GM21717 (cell line): ENCODE data around the gene L3MBTL3.
A peak's percentile ranks its signal among the peaks of the same experiment; 100 is the strongest.
"Not testable (repeated sequence)": the region's sequence is repeated elsewhere in the genome, so short reads cannot be mapped to it uniquely, and the experiment has no call there.

Experiments
- ATAC-seq: cut with Tn5 transposase; IDR thresholded peaks from one replicate; pipeline ENCODE4 v1.9.1; 2021; ENCODE audit warnings: mild to moderate bottlenecking, moderate library complexity; ENCODE audit not compliant: unreplicated experiment

The L3MBTL3 gene

DNA sequence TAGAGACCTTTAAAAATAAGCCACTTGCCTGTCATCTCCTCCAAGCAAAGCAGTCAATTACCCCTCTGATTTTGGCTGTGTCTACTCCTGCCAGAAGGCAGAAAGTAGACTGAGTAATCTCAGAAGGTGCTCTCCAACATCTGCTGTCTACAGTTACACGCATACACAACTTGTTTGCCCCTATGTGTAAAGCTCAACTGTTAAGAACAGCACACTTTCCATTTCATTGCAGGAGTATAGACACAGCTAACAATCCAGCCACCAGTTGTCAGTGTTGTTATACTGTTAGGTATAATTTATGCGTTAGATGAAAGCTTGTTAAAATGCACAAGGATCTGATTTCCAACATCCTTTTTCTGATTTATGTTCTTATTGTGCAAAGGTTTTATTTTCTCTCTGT lies 116.2 kb downstream of the L3MBTL3 start:
- no peak for ATAC-seq

DNA sequence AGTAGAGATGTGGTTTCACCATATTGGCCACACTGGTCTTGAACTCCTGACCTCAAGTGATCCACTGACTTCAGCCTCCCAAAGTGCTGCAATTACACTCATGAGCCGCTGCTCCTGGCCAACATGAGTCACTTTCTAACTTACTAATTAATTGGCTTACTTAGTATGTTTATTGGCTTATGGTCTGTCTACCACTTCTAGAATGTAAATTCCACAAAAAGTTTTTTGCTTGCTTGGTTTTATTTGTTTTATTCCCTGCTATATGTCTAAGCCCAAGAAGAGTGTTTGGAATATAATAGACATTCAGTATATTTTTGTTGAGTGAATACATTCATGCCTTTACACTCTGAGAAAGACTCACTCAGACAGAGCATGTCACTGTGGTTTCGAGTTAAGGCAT lies 118.4 kb downstream of the L3MBTL3 start:
- ATAC-seq = no peak

DNA sequence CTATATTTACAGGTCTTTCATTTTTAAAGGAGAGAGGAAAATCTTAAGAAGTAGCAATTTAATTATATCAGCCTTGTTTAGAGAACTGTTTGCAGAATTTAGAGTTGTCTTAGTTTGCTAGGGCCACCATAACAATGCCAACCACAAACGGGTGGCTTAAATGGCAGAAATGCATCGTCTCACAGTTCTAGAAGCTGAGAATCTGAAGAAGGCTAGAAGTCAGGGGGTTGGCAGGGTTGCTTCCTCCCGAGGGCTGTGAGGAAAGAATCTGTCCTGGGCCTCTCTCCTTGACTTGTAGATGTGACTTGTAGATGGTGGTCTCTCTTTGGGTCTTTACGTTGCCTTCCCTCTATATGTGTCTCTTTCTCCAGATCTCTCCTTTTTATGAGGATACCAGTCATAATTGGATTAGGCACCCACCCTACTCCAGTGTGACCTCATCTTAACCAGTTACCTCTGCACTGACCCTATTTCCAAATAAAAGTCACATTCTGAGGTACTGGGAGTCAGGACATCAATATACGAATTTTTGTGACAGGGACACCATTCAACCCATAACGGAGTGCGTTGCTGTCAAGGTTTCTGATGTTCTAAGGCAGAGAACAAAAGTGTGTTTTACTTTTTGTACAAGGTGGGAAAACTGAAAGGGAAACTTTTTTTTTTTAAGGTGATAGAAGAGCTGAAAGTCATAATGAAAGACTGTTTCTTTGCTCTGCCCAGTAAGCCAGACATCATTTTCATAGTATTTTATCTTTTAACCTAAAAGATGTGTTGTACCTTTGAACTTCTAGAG lies 119.9 kb downstream of the L3MBTL3 start:
- peak; percentile 76 for ATAC-seq

DNA sequence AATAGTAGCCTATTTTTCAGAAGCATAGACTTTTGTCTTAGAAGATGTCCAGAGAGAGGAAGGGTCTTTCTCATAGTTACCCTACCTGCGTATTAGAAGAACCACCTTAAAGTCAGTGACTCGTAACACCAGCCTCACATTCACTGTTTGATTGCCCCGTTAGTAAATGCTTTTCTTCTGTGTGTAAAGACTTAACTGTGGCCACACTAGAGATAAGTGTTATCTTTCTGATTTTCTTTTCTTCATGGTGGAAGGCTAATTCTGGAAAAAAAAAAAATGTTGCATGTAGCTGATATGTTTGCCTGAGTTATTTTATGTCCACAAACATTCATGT lies 120.5 kb downstream of the L3MBTL3 start:
- peak; percentile 38 for ATAC-seq

DNA sequence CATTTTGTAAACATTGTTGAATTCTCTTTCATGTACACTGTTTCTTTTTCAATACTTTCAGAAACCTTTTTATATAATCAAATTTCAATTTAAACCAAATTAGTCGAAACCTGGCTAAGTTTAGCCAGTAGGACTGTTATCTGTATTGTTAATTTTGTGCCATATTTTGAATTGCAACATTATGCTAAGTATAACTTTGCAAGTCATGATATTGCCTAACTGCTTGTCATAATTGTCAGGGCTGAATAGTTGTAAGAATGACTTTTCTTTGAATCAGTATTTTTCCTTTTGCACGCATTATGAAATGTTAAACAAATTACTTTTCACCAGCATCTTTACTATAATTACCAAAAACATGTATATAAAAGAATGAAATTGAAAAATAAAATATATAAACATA lies 121.7 kb downstream of the L3MBTL3 start:
- ATAC-seq = no peak

DNA sequence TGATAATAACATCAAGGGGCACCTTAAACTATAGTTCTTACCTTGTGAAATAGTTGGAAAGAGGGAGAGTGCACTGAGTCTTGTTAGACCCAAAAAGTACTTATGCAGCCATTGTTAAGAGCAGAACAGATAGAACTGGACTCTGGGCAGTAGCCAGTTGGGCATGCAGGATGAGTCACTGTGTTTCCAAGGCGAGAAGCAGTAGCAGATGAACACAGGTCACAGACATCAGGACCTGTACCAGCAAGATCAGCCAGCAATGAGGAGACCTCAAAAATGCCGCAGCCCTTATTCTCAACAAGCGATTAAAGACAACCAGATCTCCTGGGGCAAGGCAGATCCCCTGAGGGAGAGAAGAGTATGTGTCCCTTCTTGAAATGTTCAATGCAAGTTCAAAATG lies 125.3 kb downstream of the L3MBTL3 start:
- ATAC-seq = no peak

DNA sequence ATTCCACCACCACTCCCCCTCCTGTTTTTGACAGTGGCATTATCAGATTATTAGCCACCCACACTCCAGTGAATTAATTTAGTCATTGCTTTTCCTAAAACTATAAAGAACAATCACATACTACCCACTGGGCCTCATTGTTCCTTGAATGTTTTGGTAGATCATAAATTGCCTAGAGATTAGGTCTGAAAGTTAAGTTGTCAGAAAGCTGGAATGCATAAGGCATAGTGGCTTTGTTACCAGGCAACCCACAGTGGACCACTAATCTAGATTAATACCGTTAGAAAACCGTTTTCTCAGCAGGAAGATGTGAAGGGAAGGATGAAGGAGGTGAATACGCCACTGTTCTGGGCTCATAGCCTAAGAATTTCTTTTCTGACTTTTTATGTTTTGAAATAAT lies 128.7 kb downstream of the L3MBTL3 start:
- ATAC-seq = no peak

DNA sequence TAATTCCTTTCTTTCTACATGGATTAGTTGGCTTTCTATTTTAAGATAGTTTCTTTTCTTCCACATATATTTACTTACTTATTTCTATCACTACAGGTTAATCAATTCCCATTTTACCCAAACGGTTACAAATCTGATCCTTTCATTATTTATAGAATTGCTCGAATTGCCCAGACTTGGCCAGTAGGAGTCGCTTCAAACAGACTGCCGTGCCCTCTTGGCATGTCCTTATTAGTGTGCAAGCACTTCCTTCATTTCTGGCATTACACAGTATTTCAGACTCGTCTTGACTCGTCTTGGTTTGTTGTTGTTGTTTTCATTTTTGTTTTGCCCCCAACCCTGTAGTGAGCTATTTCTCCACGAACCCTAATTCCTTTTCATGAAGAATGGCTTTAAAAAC lies 129.8 kb downstream of the L3MBTL3 start:
- no peak for ATAC-seq

DNA sequence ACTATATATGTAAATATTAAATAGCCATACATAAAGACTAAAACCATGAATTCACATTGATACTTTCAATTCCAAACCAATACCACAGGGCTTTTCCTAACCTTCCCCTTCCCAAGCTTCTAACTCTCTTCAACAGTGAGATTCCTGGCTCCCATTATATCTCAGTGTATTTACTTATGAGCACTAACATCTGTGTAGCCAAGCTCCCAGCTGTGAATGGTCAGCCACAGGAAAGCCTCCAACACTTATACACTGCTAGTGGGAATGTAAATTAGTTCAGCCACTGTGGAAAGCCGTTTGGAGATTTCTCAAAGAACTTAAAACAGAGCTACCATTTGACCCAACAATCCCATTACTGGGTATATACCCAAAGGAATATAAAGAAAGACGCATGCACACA lies 130.6 kb downstream of the L3MBTL3 start:
- not testable (repeated sequence) for ATAC-seq

DNA sequence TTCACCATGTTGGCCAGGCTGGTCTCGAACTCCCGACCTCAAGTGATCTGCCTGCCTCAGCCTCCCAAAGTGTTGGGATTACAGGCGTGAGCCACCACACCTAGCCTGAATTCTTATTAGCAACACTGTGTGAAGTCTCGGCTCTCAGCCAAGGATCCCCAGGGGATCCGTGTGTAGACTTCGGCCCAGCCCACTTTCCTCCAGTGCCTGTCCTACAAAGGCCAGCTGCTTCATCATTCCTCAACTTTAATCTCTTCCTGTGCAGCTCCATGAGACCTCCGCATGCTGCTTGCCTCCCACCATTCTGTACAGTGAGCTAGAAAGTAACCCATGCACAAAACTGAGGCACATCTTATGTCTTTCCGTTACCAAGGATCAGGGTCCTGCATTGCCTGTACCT lies 132.5 kb downstream of the L3MBTL3 start:
- ATAC-seq = no peak

DNA sequence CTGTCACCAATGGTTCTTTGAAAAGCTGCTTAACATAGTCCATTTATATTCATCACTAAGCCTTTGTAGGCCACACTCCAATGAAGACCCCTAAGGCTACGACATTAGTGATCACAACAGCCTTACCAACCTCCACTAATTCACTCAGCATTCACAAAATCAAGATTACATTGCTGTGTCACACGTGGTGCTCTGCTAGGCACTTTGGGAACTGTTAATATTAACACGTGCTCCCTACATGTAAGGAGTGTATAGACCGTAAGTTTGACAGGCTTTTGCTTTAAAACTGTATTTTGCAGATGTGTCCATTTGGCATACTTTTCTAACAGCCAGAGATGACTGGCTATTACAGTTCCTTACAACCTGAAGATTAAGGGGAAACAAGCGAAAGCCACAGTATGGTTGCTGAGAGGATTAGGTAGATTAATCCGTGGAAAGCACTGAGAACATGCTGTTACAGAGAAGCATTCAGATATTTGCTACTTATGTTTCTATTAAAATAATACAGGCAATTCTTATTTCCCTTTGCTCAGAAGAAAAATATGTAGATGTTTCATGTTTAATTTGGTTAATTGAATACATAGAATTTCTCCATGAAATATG lies 134.6 kb downstream of the L3MBTL3 start:
- no peak for ATAC-seq

DNA sequence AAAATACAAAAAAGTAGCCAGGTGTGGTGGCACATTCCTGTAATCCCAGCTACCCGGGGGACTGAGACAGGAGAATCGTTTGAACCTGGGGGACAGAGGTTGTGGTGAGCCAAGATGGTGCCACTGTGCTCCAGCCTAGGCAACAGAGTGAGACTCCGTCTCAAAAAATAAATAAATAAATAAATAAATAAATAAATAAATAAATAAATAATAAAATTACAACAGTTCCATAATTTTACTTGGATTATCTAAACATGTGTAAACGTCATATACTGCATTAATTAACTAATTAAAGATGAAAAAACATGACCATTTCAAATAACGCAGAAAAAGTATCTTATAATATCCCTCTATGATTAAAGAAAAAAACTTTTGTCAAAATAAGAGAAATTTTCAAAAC lies 138.5 kb downstream of the L3MBTL3 start:
- no peak for ATAC-seq

DNA sequence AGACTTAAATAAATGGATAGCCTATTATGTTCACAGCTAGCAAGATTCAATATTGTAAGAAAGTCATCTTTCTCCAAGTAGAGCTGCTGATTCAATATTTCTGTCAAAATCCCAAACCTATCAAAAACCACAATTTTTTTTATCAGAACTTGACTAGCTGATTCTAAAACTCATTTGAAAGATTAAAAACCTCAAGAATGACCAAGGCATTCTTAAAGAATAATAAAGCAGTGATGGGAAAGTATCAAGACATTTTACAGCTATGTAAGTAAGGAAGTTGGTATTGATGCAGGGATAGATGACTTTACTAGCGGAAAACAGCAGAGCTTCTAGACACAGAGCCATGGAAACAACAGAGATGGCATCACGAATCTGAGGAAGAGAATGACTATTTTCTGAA lies 139.7 kb downstream of the L3MBTL3 start:
- ATAC-seq = no peak

DNA sequence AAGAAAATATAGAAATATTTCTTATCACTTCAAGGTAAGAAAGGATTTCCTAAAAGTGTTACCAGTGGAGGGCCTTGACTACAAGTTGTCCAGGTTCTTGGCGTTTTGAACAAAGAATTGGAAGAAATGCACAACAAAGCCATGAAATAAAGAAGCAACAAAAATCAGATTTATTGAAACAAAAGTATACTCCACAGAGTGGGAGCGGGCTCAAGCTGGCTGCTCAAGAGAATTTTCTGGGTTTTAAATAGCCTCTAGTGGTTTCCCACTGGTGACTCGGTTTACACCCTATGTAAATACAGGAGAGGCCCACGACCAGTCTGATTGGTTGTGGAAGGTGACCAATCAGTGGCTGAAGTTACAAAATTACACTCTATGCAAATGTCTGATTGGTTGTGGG lies 140.2 kb downstream of the L3MBTL3 start:
- ATAC-seq = no peak

DNA sequence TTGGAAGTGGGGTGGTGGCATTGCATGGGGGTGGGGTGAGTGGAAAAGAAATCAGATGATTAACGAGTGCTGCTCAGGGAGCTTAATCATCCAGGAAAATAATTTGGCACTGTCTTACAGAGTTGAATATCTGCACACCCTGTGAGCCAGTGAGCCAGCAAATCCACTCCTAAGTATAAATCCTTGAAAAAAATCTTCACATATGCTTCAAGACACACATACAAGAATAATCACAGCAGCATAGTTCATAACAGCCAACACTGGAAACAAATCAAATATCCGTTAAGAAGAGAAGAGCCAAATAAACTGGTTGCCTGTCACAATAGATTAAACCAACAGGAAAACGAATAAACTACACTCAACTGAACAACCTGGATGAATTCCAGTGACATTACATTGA lies 141.6 kb downstream of the L3MBTL3 start:
- ATAC-seq = no peak

DNA sequence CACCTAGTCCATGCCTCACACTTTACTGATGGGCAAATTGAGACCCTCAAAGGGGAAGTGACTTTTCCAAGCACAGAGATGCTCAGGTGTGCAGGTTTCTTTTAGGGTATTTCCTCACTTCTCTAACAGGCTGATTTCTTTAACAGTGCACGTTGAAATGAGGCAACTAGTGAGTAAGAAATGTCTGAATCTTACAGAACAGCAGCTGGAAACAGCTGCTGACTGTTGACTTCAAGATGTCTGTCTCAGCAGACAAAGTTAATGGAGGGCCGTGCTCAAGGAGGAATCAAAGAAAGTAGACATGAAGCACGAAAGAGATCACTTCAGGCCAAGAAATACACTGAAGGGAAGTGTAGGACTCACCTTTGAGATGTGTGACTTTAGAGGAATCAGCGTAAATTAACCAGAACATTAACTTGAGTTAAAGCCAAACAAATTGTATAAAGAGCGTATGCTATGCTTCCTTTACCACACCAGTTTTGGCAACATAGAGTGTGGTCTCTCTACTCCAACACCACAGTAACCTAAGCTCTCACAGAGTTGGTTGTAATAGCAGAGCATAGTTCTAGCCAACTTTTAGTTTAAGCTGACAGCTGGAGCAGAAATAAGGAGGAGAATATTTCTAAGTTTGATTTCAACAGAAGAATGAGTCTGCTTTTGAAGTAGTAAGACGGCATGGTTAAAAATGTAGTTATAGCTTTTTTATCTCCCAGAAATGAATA lies 143.5 kb downstream of the L3MBTL3 start:
- peak; percentile 50 for ATAC-seq

DNA sequence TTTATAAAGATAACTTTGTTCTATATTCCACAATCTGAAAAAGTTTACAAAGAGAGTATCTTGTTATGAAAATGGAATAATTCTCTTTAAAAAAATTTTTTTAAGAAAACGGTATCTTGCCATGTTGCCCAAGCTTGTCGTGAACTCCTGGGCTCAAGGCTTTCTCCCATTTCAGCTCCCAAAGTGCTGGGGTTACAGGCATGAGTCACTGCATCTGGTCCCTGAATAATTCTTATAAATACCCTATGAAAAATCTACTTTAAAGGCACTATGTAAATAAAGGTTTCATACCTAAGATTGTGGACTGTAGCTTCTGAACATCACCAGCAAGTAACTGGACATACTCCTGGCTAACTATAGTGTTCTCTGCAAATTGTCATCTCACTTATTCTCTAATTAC lies 144.0 kb downstream of the L3MBTL3 start:
- ATAC-seq = no peak

DNA sequence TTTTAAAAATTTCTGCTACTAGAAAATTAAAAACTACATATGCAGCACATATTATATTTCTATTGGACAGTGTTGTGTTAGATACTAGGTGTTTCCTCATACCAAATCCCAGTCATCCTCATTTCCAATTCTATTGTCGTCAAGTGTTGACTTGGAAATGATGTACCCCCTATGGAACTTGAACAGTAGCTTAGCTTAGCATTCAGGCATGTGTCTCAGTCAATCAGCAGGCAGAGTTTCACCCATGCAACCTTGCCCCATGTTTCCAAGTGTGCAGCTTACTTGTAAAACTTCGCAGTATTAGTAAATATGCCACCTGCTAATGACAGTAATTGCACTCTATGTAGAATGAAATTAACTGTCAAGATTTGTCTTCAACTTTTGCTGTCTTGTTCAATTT lies 144.9 kb downstream of the L3MBTL3 start:
- ATAC-seq = no peak

DNA sequence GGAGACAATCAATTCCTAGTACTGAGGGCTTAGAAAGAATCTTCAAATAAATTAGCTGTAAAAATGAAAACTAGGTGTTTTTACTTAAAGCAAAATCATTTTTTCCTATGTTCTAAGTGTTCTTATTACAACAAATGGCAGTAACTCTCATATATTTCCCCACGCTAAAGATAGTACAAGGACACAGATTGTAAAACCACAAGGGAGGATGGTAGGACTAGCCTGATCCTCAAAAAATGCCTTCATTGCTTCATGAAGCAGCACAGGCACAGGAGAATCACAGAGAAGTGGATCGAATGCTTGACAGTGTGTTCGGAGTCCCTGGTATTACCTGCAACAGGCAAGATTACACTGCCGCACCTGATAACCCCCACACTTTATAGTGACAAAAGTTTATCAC lies 145.9 kb downstream of the L3MBTL3 start:
- no peak for ATAC-seq

DNA sequence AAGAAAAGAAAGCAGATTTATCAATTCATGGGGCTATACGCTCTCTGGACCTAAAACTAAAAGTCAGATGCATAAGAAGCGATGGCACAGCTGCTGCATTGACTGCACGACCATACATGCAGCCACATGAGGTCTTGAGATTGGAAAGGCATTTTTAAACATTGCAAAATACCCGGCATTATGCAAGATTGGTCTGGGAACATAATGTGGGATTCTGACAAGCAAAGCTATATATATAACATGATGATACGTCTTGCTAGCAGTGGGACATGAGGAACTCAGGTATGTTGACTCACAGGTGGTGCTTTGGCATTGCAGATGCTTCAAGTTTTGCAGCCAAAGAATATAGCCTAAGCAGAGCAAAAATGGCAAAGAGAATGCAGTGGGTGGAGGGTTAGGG lies 149.3 kb downstream of the L3MBTL3 start:
- no peak for ATAC-seq

DNA sequence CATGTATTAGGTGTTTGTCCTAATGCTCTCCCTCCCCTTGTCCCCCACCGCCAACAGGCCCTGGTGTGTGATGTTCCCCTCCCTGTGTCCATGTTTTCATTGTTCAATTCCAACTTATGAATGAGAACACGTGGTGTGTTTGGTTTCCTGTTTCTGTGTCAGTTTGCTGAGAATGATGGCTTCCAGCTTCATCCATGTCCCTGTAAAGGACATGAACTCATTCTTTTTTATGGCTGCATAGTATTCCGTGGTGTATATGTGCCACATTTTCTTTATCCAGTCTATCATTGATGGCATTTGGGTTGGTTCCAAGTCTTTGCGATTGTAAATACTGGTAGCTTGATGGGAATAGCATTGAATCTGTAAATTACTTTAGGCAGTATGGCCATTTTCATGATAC lies 151.8 kb downstream of the L3MBTL3 start:
- ATAC-seq = not testable (repeated sequence)

DNA sequence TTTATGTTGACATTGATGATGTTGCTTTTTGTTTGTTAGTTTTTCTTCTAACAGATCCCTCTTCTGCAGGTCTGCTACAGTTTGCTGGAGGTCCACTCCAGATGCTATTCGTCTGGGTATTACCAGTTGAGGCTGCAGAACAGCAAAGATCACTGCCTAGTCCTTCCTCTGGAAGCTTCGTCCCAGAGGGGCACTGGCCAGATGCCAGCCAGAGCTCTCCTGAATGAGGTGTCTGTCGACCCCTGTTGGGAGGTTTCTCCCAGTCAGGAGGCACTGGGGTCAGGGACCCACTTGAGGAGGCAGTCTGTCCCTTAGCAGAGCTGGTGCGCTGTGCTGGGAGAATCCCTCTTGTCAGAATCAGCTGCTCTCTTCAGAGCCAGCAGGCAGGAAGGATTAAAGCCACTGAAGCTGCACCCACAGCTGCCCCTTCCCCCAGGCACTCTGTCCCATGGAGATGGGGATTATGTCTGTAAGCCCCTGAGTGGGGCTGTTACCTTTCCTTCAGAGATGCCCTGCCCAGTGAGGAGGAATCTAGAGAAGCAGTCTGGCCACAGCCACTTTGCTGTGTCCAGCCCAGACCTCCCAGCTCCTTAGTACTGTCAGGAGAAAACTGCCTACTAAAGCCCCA lies 155.1 kb downstream of the L3MBTL3 start:
- ATAC-seq = not testable (repeated sequence)
